Mesenchymal stem cell (in vitro differentiated cells and primary cell): ENCODE results near the gene CSHL1.
"Not testable (repeated sequence)": the region's sequence is repeated elsewhere in the genome, so short reads cannot be mapped to it uniquely, and the experiment has no call there.

ENCODE experiments used
- DNase-seq: peaks from one replicate; pipeline ENCODE4 v3.0.0-alpha.2; 2013
- H2AFZ ChIP-seq: one replicate; pipeline ENCODE4 v1.6.1; 2013; ENCODE audit warnings: low read depth, mild to moderate bottlenecking, control low read depth, inconsistent platforms, low read length, moderate library complexity
- H2AK5ac ChIP-seq: 2 replicates; pipeline ENCODE4 v1.6.1; 2013; ENCODE audit warnings: low read length, moderate library complexity, mild to moderate bottlenecking, inconsistent platforms; ENCODE audit not compliant: severe bottlenecking
- H2BK120ac ChIP-seq: one replicate; pipeline ENCODE4 v1.6.1; 2013; ENCODE audit warnings: low read depth, mild to moderate bottlenecking, inconsistent platforms, low read length, moderate library complexity
- H2BK12ac ChIP-seq, 2 experiments: one replicate each; pipeline ENCODE4 v1.6.1; 2013; ENCODE audit warnings: inconsistent platforms in 2 of 2, low read length in 2 of 2, mild to moderate bottlenecking in 2 of 2, moderate library complexity in 2 of 2, control low read depth in 1 of 2
- H2BK15ac ChIP-seq: one replicate; pipeline ENCODE4 v1.6.1; 2013; ENCODE audit warnings: mild to moderate bottlenecking, low read depth, inconsistent platforms; ENCODE audit not compliant: poor library complexity, severe bottlenecking
- H2BK5ac ChIP-seq: 2 replicates; pipeline ENCODE4 v1.6.1; 2013; ENCODE audit warnings: low read depth, mild to moderate bottlenecking, low read length, control low read depth, inconsistent platforms; ENCODE audit not compliant: poor library complexity, severe bottlenecking
- H3K14ac ChIP-seq, 2 experiments: one replicate each; pipeline ENCODE4 v1.6.1; 2013; ENCODE audit warnings: inconsistent platforms in 2 of 2, low read length in 2 of 2, control low read depth in 1 of 2, mild to moderate bottlenecking in 1 of 2, moderate library complexity in 1 of 2
- H3K18ac ChIP-seq, 2 experiments: one replicate each; pipeline ENCODE4 v1.6.1; 2013; ENCODE audit warnings: inconsistent platforms in 2 of 2, low read length in 2 of 2, control low read depth in 1 of 2, low read depth in 1 of 2, mild to moderate bottlenecking in 1 of 2
- H3K23ac ChIP-seq, 2 experiments: one replicate each; pipeline ENCODE4 v1.6.1; 2013; ENCODE audit warnings: inconsistent platforms in 2 of 2, low read length in 2 of 2, mild to moderate bottlenecking in 2 of 2, moderate library complexity in 2 of 2, control low read depth in 1 of 2
- H3K27ac ChIP-seq: 2 replicates; pipeline ENCODE4 v1.5.1; 2013; ENCODE audit warnings: mild to moderate bottlenecking, moderate library complexity, low read length, control low read depth, inconsistent platforms; ENCODE audit not compliant: poor library complexity, severe bottlenecking
- H3K27me3 ChIP-seq, 2 experiments: 2 replicates each; pipeline versions ENCODE4 v1.6.1 to v1.7.0; 2013; ENCODE audit warnings: low read length in 2 of 2, mild to moderate bottlenecking in 2 of 2, moderate library complexity in 2 of 2, control low read depth in 1 of 2, inconsistent platforms in 1 of 2; ENCODE audit not compliant: control insufficient read depth in 1 of 2, insufficient read depth in 1 of 2
- H3K36me3 ChIP-seq, 2 experiments: 2 replicates each; pipeline versions ENCODE4 v1.6.1 to v1.7.0; 2013; ENCODE audit warnings: low read length in 2 of 2, control low read depth in 1 of 2, inconsistent platforms in 1 of 2, low read depth in 1 of 2, mild to moderate bottlenecking in 1 of 2; ENCODE audit not compliant: insufficient read depth in 2 of 2, control insufficient read depth in 1 of 2
- H3K4ac ChIP-seq, 2 experiments: one replicate each; pipeline ENCODE4 v1.6.1; 2013; ENCODE audit warnings: inconsistent platforms in 2 of 2, low read length in 2 of 2, mild to moderate bottlenecking in 2 of 2, moderate library complexity in 2 of 2, control low read depth in 1 of 2, low read depth in 1 of 2
- H3K4me1 ChIP-seq: 2 replicates; pipeline ENCODE4 v1.6.1; 2013; ENCODE audit warnings: low read depth, low read length, control low read depth; ENCODE audit not compliant: control insufficient read depth, insufficient read depth
- H3K4me2 ChIP-seq: 2 replicates; pipeline ENCODE4 v1.6.1; 2013; ENCODE audit warnings: low read length, mild to moderate bottlenecking, inconsistent platforms; ENCODE audit not compliant: poor library complexity, severe bottlenecking
- H3K4me3 ChIP-seq, 2 experiments: 2 replicates each; pipeline versions ENCODE4 v1.5.1 to v1.7.0; 2013; ENCODE audit warnings: low read length in 2 of 2, mild to moderate bottlenecking in 2 of 2, control low read depth in 1 of 2, low read depth in 1 of 2; ENCODE audit not compliant: insufficient read depth in 1 of 2
- H3K79me1 ChIP-seq: replicated peaks from 2 replicates; pipeline ENCODE4 v1.6.1; 2013; ENCODE audit warnings: mild to moderate bottlenecking, control low read depth, low read length, inconsistent platforms; ENCODE audit not compliant: poor library complexity, severe bottlenecking
- H3K9ac ChIP-seq: 2 replicates; pipeline ENCODE4 v1.7.0; 2013; ENCODE audit warnings: mild to moderate bottlenecking, low read length, moderate library complexity
- H3K9me3 ChIP-seq: 2 replicates; pipeline ENCODE4 v1.7.0; 2013; ENCODE audit warnings: mild to moderate bottlenecking, low read length; ENCODE audit not compliant: control insufficient read depth
- H4K8ac ChIP-seq: one replicate; pipeline ENCODE4 v1.6.1; 2013; ENCODE audit warnings: inconsistent platforms, mild to moderate bottlenecking, low read length, moderate library complexity
- H4K91ac ChIP-seq: one replicate; pipeline ENCODE4 v1.6.1; 2013; ENCODE audit warnings: mild to moderate bottlenecking, low read length, inconsistent platforms
- WGBS: methylation state at CpG from one replicate; pipeline ENCODE4 v1.1.7; 2013; ENCODE audit warnings: mixed read lengths; 5-methylcytosine and 5-hydroxymethylcytosine counted together

Gene CSHL1

DNA sequence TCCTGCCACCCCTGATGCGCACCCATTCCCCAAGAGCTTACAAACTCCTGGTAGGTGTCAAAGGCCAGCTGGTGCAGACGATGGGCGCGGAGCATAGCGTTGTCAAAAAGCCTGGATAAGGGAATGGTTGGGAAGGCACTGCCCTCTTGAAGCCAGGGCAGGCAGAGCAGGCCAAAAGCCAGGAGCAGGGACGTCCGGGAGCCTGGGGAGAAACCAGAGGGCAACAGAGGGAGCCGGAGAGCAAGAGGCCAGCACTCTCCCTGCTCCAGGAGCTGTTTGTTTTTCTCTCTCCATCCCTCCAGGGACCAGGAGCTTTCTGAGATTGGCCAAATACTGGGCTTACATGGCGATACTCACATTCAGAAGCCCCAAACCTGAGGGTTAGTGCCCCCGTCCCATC lies 7.2 kb upstream of the CSHL1 start:
- Histone ChIP-seq H4K8ac (no peak overlapping the region), H2BK120ac (no peak overlapping the region), H2BK12ac (no peak overlapping the region), H2BK15ac (no peak overlapping the region), H3K9me3 (no peaks in the 10 kb centered on the region), H2BK5ac (no peak overlapping the region), H3K14ac (no peak overlapping the region), H3K23ac (no peak overlapping the region), H3K9ac (no peak overlapping the region), H3K36me3 (no peaks in the 10 kb centered on the region), H3K79me1 (no peaks in the 10 kb centered on the region), H3K18ac (no peak overlapping the region), H3K4me2 (no peak overlapping the region), H3K27ac (no peak overlapping the region), H2AK5ac (no peak overlapping the region), H2AFZ (no peak overlapping the region), H4K91ac (no peak overlapping the region), H3K4me3 (no peak overlapping the region), H3K27me3 (peaks cover 35 to 48% of the 10 kb centered on the region in 2 experiments), H3K4me1 (no peaks in the 10 kb centered on the region), H3K4ac (no peak overlapping the region)
- no peak for DNase-seq
- WGBS: 19% methylated on average over 9 of the region's 10 CpGs

DNA sequence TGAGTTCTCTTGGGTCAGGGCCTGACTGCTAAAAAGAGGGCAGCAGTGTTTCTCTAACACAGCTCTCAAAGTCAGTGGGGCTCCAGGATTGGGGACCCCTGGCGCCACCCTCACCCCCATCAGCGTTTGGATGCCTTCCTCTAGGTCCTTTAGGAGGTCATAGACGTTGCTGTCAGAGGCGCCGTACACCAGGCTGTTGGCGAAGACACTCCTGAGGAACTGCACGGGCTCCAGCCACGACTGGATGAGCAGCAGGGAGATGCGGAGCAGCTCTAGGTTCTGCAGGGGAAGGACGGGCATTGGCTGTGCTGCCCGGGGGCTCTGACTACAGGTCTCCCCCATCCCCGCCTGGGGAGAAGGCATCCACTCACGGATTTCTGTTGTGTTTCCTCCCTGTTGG lies 6.6 kb upstream of the CSHL1 start:
- 63% methylated on average over 13 of the region's 13 CpGs for WGBS
- no peak overlapping the region for H4K91ac ChIP-seq

DNA sequence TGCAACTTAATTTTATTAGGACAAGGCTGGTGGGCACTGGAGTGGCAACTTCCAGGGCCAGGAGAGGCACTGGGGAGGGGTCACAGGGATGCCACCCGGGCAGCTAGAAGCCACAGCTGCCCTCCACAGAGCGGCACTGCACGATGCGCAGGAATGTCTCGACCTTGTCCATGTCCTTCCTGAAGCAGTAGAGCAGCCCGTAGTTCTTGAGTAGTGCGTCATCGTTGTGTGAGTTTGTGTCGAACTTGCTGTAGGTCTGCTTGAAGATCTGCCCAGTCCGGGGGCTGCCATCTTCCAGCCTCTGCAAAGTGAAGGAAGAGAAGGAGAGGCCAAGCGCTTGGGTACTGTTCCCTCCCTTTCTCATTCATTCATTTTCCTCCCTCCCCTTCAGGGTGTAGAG lies 6.1 kb upstream of the CSHL1 start:
- WGBS: 86% methylated on average over 1 of the region's 11 CpGs
- H2AFZ ChIP-seq: not testable (repeated sequence)

More for the DNA sequence above, 6.6 kb upstream of the CSHL1 start:
- no peaks in the 10 kb centered on the region for H3K4me1 ChIP-seq
- H3K4ac ChIP-seq: no peak overlapping the region
- no peak overlapping the region for H4K8ac ChIP-seq
- H3K9ac ChIP-seq: no peak overlapping the region
- DNase-seq: no peak
- peaks cover 38 to 51% of the 10 kb centered on the region in 2 experiments for H3K27me3 ChIP-seq
- H2BK15ac ChIP-seq: no peak overlapping the region
- H2BK5ac ChIP-seq: no peak overlapping the region
- H3K14ac ChIP-seq: no peak overlapping the region
- no peak overlapping the region for H3K18ac ChIP-seq
- no peak overlapping the region for H2AK5ac ChIP-seq
- no peak overlapping the region for H2BK120ac ChIP-seq
- no peak overlapping the region for H2AFZ ChIP-seq
- H3K79me1 ChIP-seq: no peaks in the 10 kb centered on the region
- H3K4me3 ChIP-seq: no peak overlapping the region
- no peak overlapping the region for H3K4me2 ChIP-seq
- H3K23ac ChIP-seq: no peak overlapping the region
- no peaks in the 10 kb centered on the region for H3K36me3 ChIP-seq
- H2BK12ac ChIP-seq: no peak overlapping the region
- H3K9me3 ChIP-seq: no peaks in the 10 kb centered on the region
- no peak overlapping the region for H3K27ac ChIP-seq

DNA sequence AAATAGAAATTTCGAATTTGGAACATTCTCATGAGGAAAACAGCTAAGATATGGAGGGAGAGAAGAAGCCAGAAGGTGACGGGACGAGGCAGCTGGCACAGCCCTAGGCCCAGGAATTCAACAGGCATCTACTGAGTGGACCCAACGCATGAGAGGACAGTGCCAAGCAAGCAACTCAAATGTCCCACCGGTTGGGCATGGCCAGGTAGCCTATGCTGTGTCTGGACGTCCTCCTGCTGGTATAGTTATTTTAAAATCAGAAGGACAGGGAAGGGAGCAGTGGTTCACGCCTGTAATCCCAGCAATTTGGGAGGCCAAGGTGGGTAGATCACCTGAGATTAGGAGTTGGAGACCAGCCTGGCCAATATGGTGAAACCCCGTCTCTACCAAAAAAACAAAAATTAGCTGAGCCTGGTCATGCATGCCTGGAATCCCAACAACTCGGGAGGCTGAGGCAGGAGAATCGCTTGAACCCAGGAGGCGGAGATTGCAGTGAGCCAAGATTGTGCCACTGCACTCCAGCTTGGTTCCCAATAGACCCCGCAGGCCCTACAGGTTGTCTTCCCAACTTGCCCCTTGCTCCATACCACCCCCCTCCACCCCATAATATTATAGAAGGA lies 5.6 kb upstream of the CSHL1 start:
- Histone ChIP-seq H3K14ac (no peak overlapping the region), H3K4ac (no peak overlapping the region), H3K4me2 (no peak overlapping the region), H3K27me3 (peaks cover 38 to 60% of the 10 kb centered on the region in 2 experiments), H3K9ac (no peak overlapping the region), H2BK5ac (no peak overlapping the region), H3K23ac (no peak overlapping the region), H3K4me3 (no peak overlapping the region), H2AFZ (no peak overlapping the region), H4K91ac (no peak overlapping the region), H2BK120ac (no peak overlapping the region), H2AK5ac (no peak overlapping the region), H2BK15ac (no peak overlapping the region), H3K27ac (no peak overlapping the region), H3K9me3 (no peaks in the 10 kb centered on the region), H4K8ac (no peak overlapping the region), H3K36me3 (no peaks in the 10 kb centered on the region), H3K4me1 (no peaks in the 10 kb centered on the region), H2BK12ac (no peak overlapping the region), H3K18ac (no peak overlapping the region), H3K79me1 (no peaks in the 10 kb centered on the region)
- DNase-seq: no peak
- 81% methylated on average over 12 of the region's 12 CpGs for WGBS

More for the DNA sequence above, 6.1 kb upstream of the CSHL1 start:
- not testable (repeated sequence) for H3K9me3 ChIP-seq, H3K4me1 ChIP-seq, H3K79me1 ChIP-seq, H2BK12ac ChIP-seq, H3K36me3 ChIP-seq, H3K23ac ChIP-seq, H3K27ac ChIP-seq, H2BK15ac ChIP-seq, H3K4me3 ChIP-seq, H3K14ac ChIP-seq, H3K18ac ChIP-seq, H3K4me2 ChIP-seq, H2AK5ac ChIP-seq, H2BK5ac ChIP-seq, H4K91ac ChIP-seq, H3K4ac ChIP-seq, DNase-seq, H3K9ac ChIP-seq, H4K8ac ChIP-seq, H2BK120ac ChIP-seq
- peaks cover 38 to 55% of the 10 kb centered on the region in 2 experiments for H3K27me3 ChIP-seq
